CD4-positive, alpha-beta T cell treated with Interleukin-4 for 4 hours (primary cell): ENCODE results near the gene ZNF253.
"Not testable (repeated sequence)": the region's sequence is repeated elsewhere in the genome, so short reads cannot be mapped to it uniquely, and the experiment has no call there.

Experiments
- DNase-seq: peaks from one replicate; pipeline ENCODE4 v3.0.0-alpha.2; 2020

ZNF253 gene

DNA sequence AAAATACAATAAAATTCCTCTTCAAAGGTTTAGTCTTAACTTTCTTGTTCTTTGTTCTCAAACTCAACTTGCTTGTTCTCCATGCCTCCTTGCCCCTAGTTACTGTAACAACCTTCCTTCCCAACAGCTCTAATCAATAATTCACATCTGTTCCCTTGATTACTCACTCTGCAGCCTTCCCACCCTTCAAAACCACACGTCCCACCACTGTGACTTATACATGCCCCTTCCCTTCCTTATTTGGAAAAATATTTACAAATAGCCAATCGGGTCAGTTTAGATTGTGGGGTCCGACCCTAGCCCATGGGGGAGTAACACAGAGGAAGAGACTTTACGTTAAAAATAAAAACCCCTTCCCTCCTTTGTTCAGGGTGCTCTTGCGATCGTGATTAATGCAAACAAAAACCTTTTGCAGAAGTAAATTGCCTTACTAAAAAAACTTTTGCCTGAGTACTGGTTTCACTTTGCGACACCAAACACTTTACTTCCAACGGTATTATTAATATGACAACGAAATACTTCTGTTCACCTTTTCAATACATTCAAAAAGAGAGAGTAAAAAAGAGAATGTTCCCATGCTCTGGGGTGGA lies 34.6 kb downstream of the ZNF253 start:
- peak; percentile 20 for DNase-seq

DNA sequence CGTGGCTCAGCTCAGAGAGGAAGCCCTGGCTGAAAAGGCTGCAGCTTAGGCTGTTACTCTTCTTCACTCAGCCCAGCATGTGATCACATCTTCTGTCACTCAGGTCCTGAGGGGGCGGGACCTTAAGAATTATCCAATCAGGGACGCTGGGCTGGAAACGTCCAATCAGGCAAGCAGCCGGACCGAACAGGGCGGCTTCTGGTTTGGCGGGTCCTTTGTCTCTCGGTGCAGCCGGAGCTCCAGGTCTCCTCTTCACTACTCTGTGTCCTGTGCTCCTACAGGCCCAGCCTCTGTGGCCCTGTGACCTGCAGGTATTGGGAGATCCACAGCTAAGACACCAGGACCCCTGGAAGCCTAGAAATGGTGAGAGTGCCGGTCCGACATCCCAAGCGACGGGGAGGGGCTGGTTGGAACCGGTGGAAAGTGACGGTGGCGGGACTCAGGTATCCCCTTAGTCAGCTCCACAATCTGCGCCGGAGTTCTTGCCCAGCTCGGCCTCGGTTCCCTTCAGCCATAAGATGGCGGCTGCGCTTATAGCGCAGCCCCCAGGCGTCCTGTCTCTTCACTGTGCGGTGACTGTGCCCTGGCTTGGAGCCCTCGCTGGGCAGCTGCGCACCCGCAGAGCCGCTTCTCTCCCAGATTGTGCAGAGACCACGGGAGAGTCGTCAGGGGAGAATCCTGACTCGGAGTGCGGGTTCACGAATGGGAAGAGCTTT lies 35.2 kb downstream of the ZNF253 start, which contains the start of gene ZNF93:
Gene ZNF93 (plus strand): TSS at position 218 of the 716 bp plus-strand sequence. CDS start 143 bp downstream, at position 361.
- peak; percentile 94 for DNase-seq

DNA sequence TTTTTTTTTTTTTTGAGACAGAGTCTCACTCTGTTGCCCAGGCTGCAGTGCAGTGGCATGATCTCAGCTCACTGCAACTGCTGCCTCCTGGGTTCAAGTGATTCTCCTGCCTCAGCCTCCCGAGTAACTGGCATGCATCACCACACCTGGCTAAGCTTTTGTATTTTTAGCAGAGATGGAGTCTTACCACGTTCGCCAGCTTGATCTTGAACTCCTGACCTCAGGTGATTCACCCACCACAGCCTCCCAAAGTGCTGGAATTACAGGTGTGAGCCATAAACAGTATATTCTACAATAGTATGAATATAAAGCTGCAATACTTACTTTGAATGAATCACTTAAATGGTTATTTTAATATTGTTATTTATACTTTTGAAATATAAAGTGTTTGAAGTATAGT lies 41.9 kb downstream of the ZNF253 start:
- not testable (repeated sequence) for DNase-seq

DNA sequence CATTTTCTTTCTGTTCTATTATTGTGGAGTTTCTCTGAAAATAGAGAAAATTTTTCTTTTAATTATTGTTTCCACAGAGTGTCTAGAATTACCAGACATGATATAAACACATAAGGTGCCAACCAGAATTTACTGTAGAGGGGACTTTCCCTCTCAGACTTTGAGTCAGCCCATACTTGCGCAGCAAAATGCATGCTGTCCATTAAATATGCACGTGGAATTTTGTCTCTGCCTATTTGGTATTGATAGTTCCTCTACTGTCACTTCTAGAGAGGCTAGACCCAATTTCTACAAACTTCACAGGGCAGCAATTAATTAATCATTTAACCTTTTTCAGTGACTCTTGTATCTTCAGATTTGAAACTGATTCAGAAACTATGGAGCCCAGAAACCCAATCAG lies 44.0 kb downstream of the ZNF253 start:
- DNase-seq, result no peak

DNA sequence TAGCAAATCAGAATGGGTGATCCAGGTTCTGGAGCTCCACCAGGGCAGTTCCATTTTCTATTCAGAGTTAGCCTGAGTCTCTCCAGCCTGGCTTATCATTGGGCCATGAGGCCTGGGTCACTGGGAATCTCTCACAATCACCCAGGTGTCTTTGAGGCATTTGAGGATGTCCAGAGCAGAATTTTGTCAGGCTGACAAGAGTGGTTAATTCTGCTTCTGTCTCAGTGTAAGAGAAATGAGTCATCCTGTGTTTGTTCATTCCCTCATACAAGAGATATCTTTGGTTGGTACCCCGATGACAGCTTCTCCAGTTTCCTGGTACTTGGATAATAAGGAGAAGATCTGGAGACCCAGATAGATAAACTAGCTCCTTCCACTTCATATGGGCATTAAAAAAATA lies 45.5 kb downstream of the ZNF253 start:
- DNase-seq, result no peak

DNA sequence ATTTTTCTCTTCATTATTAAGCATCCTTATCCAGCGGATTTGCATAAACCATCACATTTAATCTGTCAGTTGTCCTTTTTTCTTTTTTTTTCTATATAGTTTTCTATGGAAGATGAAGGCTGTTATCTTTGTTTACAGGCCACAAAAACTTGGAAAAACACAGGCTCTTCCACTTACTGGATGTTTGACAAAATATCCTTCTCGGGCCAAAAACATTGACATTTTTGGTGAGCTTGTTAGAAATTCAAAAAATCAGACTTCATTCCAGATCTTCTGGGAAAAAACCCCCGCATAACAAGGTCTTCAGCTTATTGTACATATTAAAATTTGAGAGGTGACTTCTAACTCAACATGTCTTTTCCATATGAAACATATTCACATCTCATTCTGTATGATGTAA lies 48.9 kb downstream of the ZNF253 start:
- no peak for DNase-seq

DNA sequence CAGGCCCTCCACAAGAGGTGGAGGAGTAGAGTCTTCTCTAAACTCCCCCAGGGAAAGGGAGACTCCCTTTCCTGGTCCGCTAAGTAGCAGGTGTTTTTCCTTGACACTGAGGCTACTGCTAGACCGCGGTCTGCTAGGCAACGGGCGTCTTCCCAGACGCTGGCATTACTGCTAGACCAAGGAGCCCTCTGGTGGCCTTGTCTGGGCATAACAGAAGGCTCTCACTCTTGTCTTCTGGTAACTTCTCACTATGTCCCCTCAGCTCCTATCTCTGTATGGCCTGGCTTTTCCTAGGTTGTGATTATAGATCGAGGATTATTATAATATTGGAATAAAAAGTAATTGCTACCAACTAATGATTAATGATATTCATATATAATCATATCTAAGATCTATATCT lies 64.7 kb downstream of the ZNF253 start:
- not testable (repeated sequence) for DNase-seq

DNA sequence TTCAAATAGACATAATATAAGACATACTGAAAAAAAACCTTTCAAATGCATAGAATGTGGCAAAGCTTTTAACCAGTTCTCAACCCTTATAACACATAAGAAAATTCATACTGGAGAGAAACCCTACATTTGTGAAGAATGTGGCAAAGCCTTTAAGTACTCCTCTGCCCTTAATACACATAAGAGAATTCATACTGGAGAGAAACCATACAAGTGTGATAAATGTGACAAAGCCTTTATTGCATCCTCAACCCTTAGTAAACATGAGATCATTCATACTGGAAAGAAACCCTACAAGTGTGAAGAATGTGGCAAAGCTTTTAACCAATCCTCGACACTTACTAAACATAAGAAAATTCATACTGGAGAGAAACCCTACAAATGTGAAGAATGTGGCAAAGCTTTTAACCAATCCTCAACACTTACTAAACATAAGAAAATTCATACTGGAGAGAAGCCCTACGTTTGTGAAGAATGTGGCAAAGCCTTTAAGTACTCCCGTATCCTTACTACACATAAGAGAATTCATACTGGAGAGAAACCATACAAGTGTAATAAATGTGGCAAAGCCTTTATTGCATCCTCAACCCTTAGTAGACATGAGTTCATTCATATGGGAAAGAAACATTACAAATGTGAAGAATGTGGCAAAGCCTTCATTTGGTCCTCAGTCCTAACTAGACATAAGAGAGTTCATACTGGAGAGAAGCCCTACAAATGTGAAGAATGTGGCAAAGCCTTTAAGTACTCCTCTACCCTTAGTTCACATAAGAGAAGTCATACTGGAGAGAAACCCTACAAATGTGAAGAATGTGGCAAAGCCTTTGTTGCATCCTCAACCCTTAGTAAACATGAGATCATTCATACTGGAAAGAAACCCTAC lies 68.0 kb downstream of the ZNF253 start:
- not testable (repeated sequence) for DNase-seq

DNA sequence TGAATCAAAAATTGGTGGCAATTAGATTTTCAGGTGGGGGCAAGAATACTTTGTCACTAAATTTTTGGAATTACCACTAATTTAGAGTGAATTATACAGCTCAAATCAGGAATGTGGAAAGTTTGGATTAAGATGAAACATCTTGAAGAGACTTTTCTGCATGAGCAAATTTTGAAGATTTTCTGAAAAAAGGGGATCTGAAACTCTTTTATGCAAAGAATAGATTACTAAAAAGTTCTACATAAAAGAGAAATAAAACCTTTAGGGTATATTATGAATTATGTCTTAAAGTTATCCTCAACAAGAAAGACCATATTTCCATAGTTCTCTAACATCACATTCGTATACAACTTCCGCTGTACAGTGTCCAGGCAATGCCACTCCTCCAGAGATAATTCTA lies 71.7 kb downstream of the ZNF253 start:
- no peak for DNase-seq

DNA sequence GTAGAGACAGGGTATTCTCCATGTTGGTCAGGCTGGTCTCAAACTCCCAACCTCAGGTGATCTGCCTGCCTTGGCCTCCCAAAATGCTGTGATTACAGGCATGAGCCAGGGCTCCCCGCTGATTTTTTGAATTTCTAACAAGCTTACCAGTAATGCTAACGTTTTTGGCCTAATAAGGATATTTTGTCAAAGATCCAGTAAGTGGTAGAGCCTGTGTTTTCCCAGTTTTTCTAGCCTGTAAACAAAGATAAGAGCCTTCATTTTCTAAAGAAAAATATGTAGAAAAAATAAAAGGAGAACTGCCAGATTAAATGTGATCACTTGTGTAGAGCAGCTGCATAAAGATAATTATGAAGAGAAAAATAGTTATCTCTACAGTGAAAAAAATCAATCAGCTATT lies 72.8 kb downstream of the ZNF253 start:
- DNase-seq, result no peak

DNA sequence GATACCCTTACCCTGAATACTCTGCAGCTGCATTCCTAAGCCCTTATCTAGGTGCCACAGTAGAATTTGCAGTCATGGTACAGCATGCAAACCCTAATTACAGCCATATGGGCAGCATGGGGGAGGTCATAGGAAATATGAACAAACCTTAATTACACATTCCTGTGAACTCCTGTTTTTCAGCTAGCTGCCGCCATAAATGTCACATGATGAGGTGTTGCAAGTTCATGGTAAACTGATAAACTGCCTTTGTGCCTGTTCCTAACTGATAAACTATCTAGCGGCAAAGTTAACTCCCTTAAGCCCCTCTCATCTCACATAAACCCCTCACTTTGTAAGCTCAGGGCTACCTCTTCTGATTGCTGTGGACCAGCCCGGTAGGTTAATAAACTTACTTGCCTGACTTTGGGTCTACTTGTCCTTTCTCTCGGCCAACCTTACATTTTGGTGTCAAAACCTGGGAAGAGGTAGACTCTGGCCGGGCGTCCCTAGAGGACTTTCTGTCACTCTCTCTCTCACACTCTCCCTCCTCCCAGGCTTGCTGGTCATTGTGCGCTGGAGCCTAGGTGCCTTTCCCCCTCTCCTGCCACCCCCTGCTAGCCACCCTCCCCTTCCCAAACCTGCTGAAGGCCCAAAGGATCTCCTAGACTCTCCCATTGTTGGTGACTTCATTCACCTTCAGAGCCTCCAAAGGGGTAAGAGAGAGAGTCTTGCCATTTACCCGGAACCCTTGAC lies 78.3 kb downstream of the ZNF253 start:
- DNase-seq, result no peak
